Measurements from ENCODE around the gene STAT5B. TPM values are rescaled to one million over a fixed set of nuclear protein-coding genes. Genes with fewer than 3 reads are reported as not detected.

The STAT5B gene
- total RNA-seq, 1 donor from 2014 or later, result 52.3 TPM

- Mint-ChIP-seq H3K27ac (no peak overlapping the region), H3K4me1 (no peaks in the 10 kb centered on the region), H3K4me3 (no peak overlapping the region), H3K27me3 (ENCODE audit: low read depth) (no peaks in the 10 kb centered on the region), H3K36me3 (peaks cover 5% of the 10 kb centered on the region), H3K9me3 (no peaks in the 10 kb centered on the region)
- no peak for TF ChIP-seq CTCF (IDR thresholded peaks at IDR 0.05; ENCODE audit: unreplicated experiment)
- DNase-seq (ENCODE audit: low spot score in 2 of 2, unreplicated experiment in 2 of 2), result no peak
Observed at GRCh38 chr17:42233156-42233555, 43.0 kb downstream of the STAT5B start.

- Mint-ChIP-seq H3K36me3 (peaks cover 8% of the 10 kb centered on the region), H3K4me1 (no peaks in the 10 kb centered on the region), H3K27me3 (ENCODE audit: low read depth) (no peaks in the 10 kb centered on the region), H3K9me3 (no peaks in the 10 kb centered on the region), H3K27ac (no peak overlapping the region), H3K4me3 (no peak overlapping the region)
- no peak for DNase-seq (ENCODE audit: low spot score in 2 of 2, unreplicated experiment in 2 of 2)
- TF ChIP-seq CTCF (IDR thresholded peaks at IDR 0.05; ENCODE audit: unreplicated experiment), result no peak
Observed at GRCh38 chr17:42230225-42230624, 46.0 kb downstream of the STAT5B start.

GRCh38 chr17:42227849-42228700 is 48.1 kb downstream of the STAT5B start:
- no peaks in the 10 kb centered on the region for H3K27me3 Mint-ChIP-seq (ENCODE audit: low read depth)
- DNase-seq (ENCODE audit: low spot score in 2 of 2, unreplicated experiment in 2 of 2), result no peak
- no peaks in the 10 kb centered on the region for H3K9me3 Mint-ChIP-seq
- H3K4me1 Mint-ChIP-seq, result no peaks in the 10 kb centered on the region
- H3K4me3 Mint-ChIP-seq, result no peak overlapping the region
- H3K36me3 Mint-ChIP-seq, result peaks cover 20% of the 10 kb centered on the region
- TF ChIP-seq CTCF (IDR thresholded peaks at IDR 0.05; ENCODE audit: unreplicated experiment), result no peak
- H3K27ac Mint-ChIP-seq, result no peak overlapping the region

GRCh38 chr17:42225646-42226045 is 50.5 kb downstream of the STAT5B start:
- peaks cover 20% of the 10 kb centered on the region for H3K36me3 Mint-ChIP-seq
- H3K27ac Mint-ChIP-seq, result no peak overlapping the region
- TF ChIP-seq CTCF (IDR thresholded peaks at IDR 0.05; ENCODE audit: unreplicated experiment), result no peak
- no peak overlapping the region for H3K4me3 Mint-ChIP-seq
- no peaks in the 10 kb centered on the region for H3K9me3 Mint-ChIP-seq
- DNase-seq (ENCODE audit: low spot score in 2 of 2, unreplicated experiment in 2 of 2), result no peak
- no peaks in the 10 kb centered on the region for H3K27me3 Mint-ChIP-seq (ENCODE audit: low read depth)
- no peaks in the 10 kb centered on the region for H3K4me1 Mint-ChIP-seq

- no peak for TF ChIP-seq CTCF (IDR thresholded peaks at IDR 0.05; ENCODE audit: unreplicated experiment)
- peaks cover 20% of the 10 kb centered on the region for H3K36me3 Mint-ChIP-seq
- H3K9me3 Mint-ChIP-seq, result no peaks in the 10 kb centered on the region
- H3K27ac Mint-ChIP-seq, result no peak overlapping the region
- no peaks in the 10 kb centered on the region for H3K27me3 Mint-ChIP-seq (ENCODE audit: low read depth)
- DNase-seq (ENCODE audit: low spot score in 2 of 2, unreplicated experiment in 2 of 2), result no peak
- H3K4me3 Mint-ChIP-seq, result no peak overlapping the region
- H3K4me1 Mint-ChIP-seq, result no peaks in the 10 kb centered on the region
Observed at GRCh38 chr17:42224651-42225050, 51.5 kb downstream of the STAT5B start.
